ENCODE results near the gene AKT3.

Gene AKT3

DNA sequence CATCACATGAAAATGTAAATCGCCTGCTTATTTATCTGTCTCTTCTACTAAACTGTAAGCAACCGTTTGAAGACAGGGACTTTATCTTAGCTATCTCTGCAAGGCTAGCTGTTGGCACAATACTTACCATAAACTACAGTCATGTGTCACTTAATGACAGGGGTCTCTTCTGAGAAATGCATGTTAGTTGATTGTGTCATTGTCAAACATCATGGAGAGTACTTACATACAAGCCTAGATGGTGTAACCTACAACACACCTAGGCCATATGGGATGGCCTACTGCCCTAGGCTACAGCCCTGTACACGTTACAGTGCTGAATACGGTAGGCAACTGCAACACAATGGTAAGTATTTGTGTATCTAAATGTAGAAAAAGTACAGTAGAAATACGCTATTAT is 326.3 kb downstream of the AKT3 start:
- DNase-seq = no peak
- TF ChIP-seq, protein P1, sequence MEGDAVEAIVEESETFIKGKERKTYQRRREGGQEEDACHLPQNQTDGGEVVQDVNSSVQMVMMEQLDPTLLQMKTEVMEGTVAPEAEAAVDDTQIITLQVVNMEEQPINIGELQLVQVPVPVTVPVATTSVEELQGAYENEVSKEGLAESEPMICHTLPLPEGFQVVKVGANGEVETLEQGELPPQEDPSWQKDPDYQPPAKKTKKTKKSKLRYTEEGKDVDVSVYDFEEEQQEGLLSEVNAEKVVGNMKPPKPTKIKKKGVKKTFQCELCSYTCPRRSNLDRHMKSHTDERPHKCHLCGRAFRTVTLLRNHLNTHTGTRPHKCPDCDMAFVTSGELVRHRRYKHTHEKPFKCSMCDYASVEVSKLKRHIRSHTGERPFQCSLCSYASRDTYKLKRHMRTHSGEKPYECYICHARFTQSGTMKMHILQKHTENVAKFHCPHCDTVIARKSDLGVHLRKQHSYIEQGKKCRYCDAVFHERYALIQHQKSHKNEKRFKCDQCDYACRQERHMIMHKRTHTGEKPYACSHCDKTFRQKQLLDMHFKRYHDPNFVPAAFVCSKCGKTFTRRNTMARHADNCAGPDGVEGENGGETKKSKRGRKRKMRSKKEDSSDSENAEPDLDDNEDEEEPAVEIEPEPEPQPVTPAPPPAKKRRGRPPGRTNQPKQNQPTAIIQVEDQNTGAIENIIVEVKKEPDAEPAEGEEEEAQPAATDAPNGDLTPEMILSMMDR (IDR thresholded peaks at IDR 0.05; ENCODE audit: low read depth, low read length) = no peak
- H3K27me3 ChIP-seq (ENCODE audit: insufficient read depth, low read depth, severe bottlenecking) = no peaks in the 10 kb centered on the region
- no peak overlapping the region for H3K4me3 ChIP-seq (ENCODE audit: low read depth, low read length)
- H3K9me3 ChIP-seq (ENCODE audit: severe bottlenecking) = no peaks in the 10 kb centered on the region
- no peaks in the 10 kb centered on the region for H3K36me3 ChIP-seq
- no peak overlapping the region for H3K27ac ChIP-seq

- TF ChIP-seq, protein P1 (IDR thresholded peaks at IDR 0.05; ENCODE audit: low read depth, low read length) = no peak
- Histone ChIP-seq H3K27ac (no peak overlapping the region), H3K36me3 (no peaks in the 10 kb centered on the region; the same call in 1 of the 2 replicates), H3K9me3 (ENCODE audit: severe bottlenecking) (peaks cover 5% of the 10 kb centered on the region), H3K4me3 (ENCODE audit: low read depth, low read length) (no peak overlapping the region), H3K27me3 (ENCODE audit: insufficient read depth, low read depth, severe bottlenecking) (no peaks in the 10 kb centered on the region)
- no peak for DNase-seq
These were observed 329.2 kb downstream of the AKT3 start for GRCh38 chr1:243520831-243521230.

DNA sequence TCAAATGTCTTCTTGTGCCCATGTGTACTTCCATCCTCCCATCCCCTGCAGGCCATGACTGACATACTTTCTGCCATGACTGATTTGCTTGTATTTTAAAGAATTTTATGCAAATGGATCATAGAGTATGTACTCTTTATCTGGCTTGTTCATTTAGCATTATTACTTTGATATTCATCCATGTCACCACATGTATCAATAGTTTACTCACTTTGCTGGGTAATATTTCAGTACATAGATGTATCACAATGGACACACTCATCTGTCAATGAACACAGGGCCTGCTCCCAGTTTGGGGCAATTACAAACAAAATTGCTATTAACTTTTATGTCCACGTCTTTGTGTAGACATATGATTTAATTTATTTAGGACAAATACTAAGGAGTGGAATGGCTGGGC is 335.1 kb downstream of the AKT3 start:
- no peak overlapping the region for H3K4me3 ChIP-seq (ENCODE audit: low read depth, low read length)
- H3K9me3 ChIP-seq (ENCODE audit: severe bottlenecking) = peaks cover 5% of the 10 kb centered on the region
- no peaks in the 10 kb centered on the region for H3K27me3 ChIP-seq (ENCODE audit: insufficient read depth, low read depth, severe bottlenecking)
- TF ChIP-seq, protein P1 (IDR thresholded peaks at IDR 0.05; ENCODE audit: low read depth, low read length) = no peak
- H3K36me3 ChIP-seq = peaks cover 20% of the 10 kb centered on the region
- no peak for DNase-seq
- H3K27ac ChIP-seq = no peak overlapping the region

DNA sequence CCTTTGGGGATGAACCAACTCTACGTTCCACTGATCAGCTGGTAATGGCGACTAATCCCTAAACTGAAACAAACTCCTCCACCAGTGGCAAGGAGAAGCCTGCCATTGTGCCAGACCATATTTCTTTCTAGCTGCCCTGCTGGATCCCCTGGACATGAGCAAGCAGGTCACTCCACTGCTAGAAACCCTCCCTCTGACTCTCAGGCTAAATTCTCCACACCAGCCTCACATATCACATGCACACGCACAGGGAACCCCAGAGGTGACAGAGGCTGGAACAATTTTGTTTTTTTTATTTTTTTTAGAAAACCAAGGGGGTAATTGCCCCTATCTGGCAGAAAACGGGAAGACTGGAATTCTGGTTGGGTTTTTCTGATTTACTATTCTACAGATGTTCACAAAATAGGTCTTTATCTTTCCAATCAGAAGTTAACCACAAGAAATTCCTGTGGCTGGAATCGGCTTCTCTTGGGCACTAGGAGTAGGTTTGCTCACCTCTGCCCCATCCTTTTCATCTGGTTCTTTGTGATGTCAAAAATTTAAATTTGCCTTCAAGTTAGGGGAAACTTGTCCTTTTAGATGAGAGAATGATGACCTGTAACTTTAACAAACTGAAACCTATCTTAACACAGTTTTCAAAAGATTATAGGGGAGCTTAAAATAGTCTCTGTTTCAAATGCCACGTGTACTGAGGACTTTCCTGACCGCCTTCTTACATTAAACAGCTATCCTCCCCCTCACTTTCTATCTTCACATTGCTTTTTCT is 336.1 kb downstream of the AKT3 start:
- H3K27me3 ChIP-seq (ENCODE audit: insufficient read depth, low read depth, severe bottlenecking) = no peaks in the 10 kb centered on the region
- DNase-seq = no peak
- no peak overlapping the region for H3K27ac ChIP-seq
- TF ChIP-seq, protein P1 (IDR thresholded peaks at IDR 0.05; ENCODE audit: low read depth, low read length) = no peak
- no peak overlapping the region for H3K4me3 ChIP-seq (ENCODE audit: low read depth, low read length)
- peaks cover 5% of the 10 kb centered on the region for H3K9me3 ChIP-seq (ENCODE audit: severe bottlenecking)
- peaks cover 26% of the 10 kb centered on the region for H3K36me3 ChIP-seq

DNA sequence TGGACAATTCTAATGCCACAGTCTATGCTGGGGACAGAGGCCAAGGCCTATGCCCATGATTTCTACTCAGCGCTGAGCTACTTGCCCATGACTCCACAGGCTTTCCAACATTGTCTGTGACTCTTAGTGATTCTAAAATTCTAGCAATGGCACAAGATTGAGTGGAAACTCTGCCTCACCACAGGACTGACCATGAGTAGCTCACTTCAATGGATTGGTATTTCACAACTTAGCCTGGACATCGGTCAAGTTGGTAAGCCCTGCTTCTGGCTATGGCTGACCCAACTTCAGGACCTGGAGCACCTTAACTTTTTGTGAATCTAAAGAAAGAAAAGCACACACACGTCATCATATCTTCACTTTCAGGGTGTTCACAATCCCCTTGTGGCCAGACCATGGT is 339.1 kb downstream of the AKT3 start:
- Histone ChIP-seq H3K4me3 (ENCODE audit: low read depth, low read length) (no peak overlapping the region), H3K36me3 (peaks cover 27% of the 10 kb centered on the region), H3K27me3 (ENCODE audit: insufficient read depth, low read depth, severe bottlenecking) (no peaks in the 10 kb centered on the region), H3K9me3 (ENCODE audit: severe bottlenecking) (no peaks in the 10 kb centered on the region), H3K27ac (no peak overlapping the region)
- TF ChIP-seq, protein P1 (IDR thresholded peaks at IDR 0.05; ENCODE audit: low read depth, low read length) = no peak
- no peak for DNase-seq

DNA sequence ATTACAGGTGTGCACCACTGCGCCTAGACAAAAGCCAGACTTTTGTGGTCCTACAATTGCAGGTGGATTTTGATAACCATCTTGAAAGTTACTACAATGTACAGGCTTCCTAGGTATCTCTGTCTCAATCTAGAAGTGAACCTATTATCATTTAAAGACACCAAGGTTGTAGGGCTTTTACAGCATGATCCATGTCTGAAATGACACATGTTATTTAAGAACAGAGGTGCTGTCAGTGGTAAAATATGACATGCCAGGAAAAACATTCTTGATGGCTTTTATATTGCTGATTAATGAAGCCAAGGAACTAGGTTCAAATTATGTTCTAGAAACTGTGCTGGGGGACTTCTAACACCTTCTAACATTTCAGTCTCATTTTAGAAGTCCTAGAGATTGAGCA is 341.1 kb downstream of the AKT3 start:
- H3K27me3 ChIP-seq (ENCODE audit: insufficient read depth, low read depth, severe bottlenecking) = no peaks in the 10 kb centered on the region
- no peak for DNase-seq
- no peaks in the 10 kb centered on the region for H3K9me3 ChIP-seq (ENCODE audit: severe bottlenecking)
- TF ChIP-seq, protein P1 (IDR thresholded peaks at IDR 0.05; ENCODE audit: low read depth, low read length) = no peak
- H3K4me3 ChIP-seq (ENCODE audit: low read depth, low read length) = no peak overlapping the region
- H3K27ac ChIP-seq = no peak overlapping the region
- H3K36me3 ChIP-seq = peaks cover 43% of the 10 kb centered on the region
